Measurements from ENCODE around the gene SCN5A. TPM values are rescaled to one million over a fixed set of nuclear protein-coding genes. Genes with fewer than 3 reads are reported as not detected.

SCN5A gene
- total and polyA plus RNA-seq, 2 experiments from 2014 or later: 10.2 to 10.6 TPM

DNA sequence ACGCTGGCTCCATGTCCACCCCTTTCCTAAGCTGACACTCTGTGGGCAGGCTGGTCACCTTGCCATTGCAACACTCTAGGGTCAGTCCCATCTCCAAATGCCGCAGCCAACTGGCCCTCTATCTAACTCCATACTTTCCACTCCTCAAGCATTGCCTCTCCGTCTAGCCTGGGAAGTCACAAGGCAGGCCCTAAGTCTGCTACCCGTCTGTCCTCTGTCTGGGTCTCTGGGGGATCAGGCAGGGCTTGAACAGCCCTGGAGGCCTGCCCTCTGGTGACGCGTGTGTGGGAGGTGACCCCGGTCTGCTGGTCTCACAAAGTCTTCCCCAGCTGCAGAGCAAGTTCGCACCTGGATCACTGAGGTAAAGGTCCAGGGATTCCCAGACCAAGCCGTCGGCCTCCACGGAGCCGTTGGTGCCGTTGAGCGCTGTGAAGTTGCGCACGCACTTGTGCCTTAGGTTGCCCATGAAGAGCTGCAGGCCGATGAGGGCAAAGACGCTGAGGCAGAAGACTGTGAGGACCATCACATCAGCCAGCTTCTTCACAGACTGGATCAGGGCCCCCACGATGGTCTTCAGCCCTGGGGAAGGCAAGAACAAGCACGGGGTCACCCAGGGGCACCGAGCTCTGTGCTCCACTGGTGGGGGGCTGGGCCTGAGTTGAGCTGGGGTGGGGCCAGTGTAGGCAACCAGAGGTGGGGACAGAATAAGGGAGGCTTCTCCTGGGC, 39.9 kb downstream of the SCN5A start:
- H3K27me3 Mint-ChIP-seq (ENCODE audit: insufficient read depth, low read depth, poor library complexity): peaks cover 5% of the 10 kb centered on the region
- no peak for DNase-seq (ENCODE audit: low spot score)

More for the DNA sequence above, 39.9 kb downstream of the SCN5A start:
- no peaks in the 10 kb centered on the region for H3F3A ChIP-seq (replicated peaks; ENCODE audit: low read depth)
- Mint-ChIP-seq H3K4me3 (no peak overlapping the region), H3K36me3 (ENCODE audit: low read depth) (peaks cover 3% of the 10 kb centered on the region; the same call in 1 of the 3 replicates), H3K4me1 (no peaks in the 10 kb centered on the region; the same call in 2 of the 3 replicates), H3K27ac (no peak overlapping the region), H3K9me3 (no peaks in the 10 kb centered on the region)
- TF ChIP-seq NANOG (IDR thresholded peaks at IDR 0.05; ENCODE audit: borderline replicate concordance) (no peak), STAT1 (IDR thresholded peaks at IDR 0.05; ENCODE audit: unreplicated experiment) (no peak), ZNF462 (CRISPR knock-in tag; IDR thresholded peaks at IDR 0.05) (no peak), ZNF331 (CRISPR knock-in tag; IDR thresholded peaks at IDR 0.05; ENCODE audit: low read depth) (no peak), ZNF114 (CRISPR knock-in tag; IDR thresholded peaks at IDR 0.05) (no peak)
- TF ChIP-seq, protein P1, sequence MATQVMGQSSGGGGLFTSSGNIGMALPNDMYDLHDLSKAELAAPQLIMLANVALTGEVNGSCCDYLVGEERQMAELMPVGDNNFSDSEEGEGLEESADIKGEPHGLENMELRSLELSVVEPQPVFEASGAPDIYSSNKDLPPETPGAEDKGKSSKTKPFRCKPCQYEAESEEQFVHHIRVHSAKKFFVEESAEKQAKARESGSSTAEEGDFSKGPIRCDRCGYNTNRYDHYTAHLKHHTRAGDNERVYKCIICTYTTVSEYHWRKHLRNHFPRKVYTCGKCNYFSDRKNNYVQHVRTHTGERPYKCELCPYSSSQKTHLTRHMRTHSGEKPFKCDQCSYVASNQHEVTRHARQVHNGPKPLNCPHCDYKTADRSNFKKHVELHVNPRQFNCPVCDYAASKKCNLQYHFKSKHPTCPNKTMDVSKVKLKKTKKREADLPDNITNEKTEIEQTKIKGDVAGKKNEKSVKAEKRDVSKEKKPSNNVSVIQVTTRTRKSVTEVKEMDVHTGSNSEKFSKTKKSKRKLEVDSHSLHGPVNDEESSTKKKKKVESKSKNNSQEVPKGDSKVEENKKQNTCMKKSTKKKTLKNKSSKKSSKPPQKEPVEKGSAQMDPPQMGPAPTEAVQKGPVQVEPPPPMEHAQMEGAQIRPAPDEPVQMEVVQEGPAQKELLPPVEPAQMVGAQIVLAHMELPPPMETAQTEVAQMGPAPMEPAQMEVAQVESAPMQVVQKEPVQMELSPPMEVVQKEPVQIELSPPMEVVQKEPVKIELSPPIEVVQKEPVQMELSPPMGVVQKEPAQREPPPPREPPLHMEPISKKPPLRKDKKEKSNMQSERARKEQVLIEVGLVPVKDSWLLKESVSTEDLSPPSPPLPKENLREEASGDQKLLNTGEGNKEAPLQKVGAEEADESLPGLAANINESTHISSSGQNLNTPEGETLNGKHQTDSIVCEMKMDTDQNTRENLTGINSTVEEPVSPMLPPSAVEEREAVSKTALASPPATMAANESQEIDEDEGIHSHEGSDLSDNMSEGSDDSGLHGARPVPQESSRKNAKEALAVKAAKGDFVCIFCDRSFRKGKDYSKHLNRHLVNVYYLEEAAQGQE (IDR thresholded peaks at IDR 0.05; ENCODE audit: unreplicated experiment): no peak
- no peaks in the 10 kb centered on the region for H3K4me1 ChIP-seq (ENCODE audit: insufficient read depth)
- no peak overlapping the region for H2AFZ ChIP-seq
- H3K27ac ChIP-seq (ENCODE audit: low read depth): no peak overlapping the region
- no peaks in the 10 kb centered on the region for H3K27me3 ChIP-seq (ENCODE audit: insufficient read depth)
- H3K9me2 ChIP-seq (ENCODE audit: insufficient read depth): no peaks in the 10 kb centered on the region
- H3K79me2 ChIP-seq (replicated peaks; ENCODE audit: insufficient read depth): no peaks in the 10 kb centered on the region
- H4K20me1 ChIP-seq (replicated peaks; ENCODE audit: insufficient read depth): no peaks in the 10 kb centered on the region
- H3K36me3 ChIP-seq (ENCODE audit: insufficient read depth): no peaks in the 10 kb centered on the region
- ATAC-seq: no peak
- H3K4me2 ChIP-seq: no peak overlapping the region
- no peak overlapping the region for H3K4me3 ChIP-seq
